SH-SY5Y (cell line): ENCODE results near the gene ACKR1.

Experiments used
- GATA2 ChIP-seq: IDR thresholded peaks from 2 replicates; pipeline ENCODE4 v1.6.1; 2011; ENCODE audit warnings: mild to moderate bottlenecking, low read depth, low read length
- GATA3 ChIP-seq: IDR thresholded peaks from 2 replicates; pipeline ENCODE4 v1.6.1; 2011; ENCODE audit warnings: low read depth, mild to moderate bottlenecking, low read length, moderate library complexity

- TF ChIP-seq GATA2 (no peak), GATA3 (no peak)
Measured at GRCh38 chr1:159211331-159212136, 6.9 kb downstream of the ACKR1 start.
